Neural cell (in vitro differentiated cells): ENCODE data around the gene ACVR1B. TPM values are rescaled to one million over a fixed set of nuclear protein-coding genes. Genes with fewer than 3 reads are reported as not detected.

Experiments used
- H2AFZ ChIP-seq: fragments of 200-600, 300-800 bp; sonication (generic), shearing (Covaris generic); 2 replicates; pipeline ENCODE4 v1.6.0; 2014; ENCODE audit warnings: low read depth, mild to moderate bottlenecking, antibody characterized with exemption, low read length, moderate library complexity
- H3F3A ChIP-seq: fragments of 200-600 bp; shearing (Covaris generic); 2 replicates; pipeline ENCODE4 v1.6.1; 2016; ENCODE audit warnings: mild to moderate bottlenecking, moderate library complexity, mixed read lengths, antibody characterized with exemption, low read length; ENCODE audit not compliant: insufficient read depth, poor library complexity, severe bottlenecking
- H3K27ac ChIP-seq: fragments of 200-600, 300-800 bp; sonication (generic), shearing (Covaris generic); 2 replicates; pipeline ENCODE4 v1.5.1; 2014; ENCODE audit warnings: mild to moderate bottlenecking, low read length, moderate library complexity
- H3K27me3 ChIP-seq: fragments of 300-800, 200-600 bp; sonication (generic), shearing (Covaris generic); 2 replicates; pipeline ENCODE4 v1.6.0; 2014; ENCODE audit warnings: mild to moderate bottlenecking, low read depth, low read length, moderate library complexity; ENCODE audit not compliant: insufficient read depth
- H3K36me3 ChIP-seq: fragments of 300-800, 200-600 bp; sonication (generic), shearing (Covaris generic); 2 replicates; pipeline ENCODE4 v1.5.1; 2014; ENCODE audit warnings: mild to moderate bottlenecking, antibody characterized with exemption, low read length, moderate library complexity; ENCODE audit not compliant: insufficient read depth
- H3K4me2 ChIP-seq: fragments of 300-800, 200-600 bp; sonication (generic), shearing (Covaris generic); 2 replicates; pipeline ENCODE4 v1.6.0; 2014; ENCODE audit warnings: mild to moderate bottlenecking, low read length
- H3K4me3 ChIP-seq: fragments of 300-800, 200-600 bp; sonication (generic), shearing (Covaris generic); 2 replicates; pipeline ENCODE4 v1.5.1; 2014; ENCODE audit warnings: mild to moderate bottlenecking, low read length, moderate library complexity
- H3K79me2 ChIP-seq: fragments of 200-600 bp; shearing (Covaris generic); replicated peaks from 2 replicates; pipeline ENCODE4 v1.6.0; 2014; ENCODE audit warnings: mild to moderate bottlenecking, low read length, moderate library complexity; ENCODE audit not compliant: insufficient read depth
- H3K9ac ChIP-seq: fragments of 300-800, 200-600 bp; sonication (generic), shearing (Covaris generic); 2 replicates; pipeline ENCODE4 v1.6.1; 2016; ENCODE audit warnings: mild to moderate bottlenecking, low read length, mixed read lengths
- H3K9me2 ChIP-seq: fragments of 200-600 bp; shearing (Covaris generic); 2 replicates; pipeline ENCODE4 v1.6.1; 2016; ENCODE audit warnings: mild to moderate bottlenecking, low read length, mixed read lengths; ENCODE audit not compliant: insufficient read depth
- H3K9me3 ChIP-seq: fragments of 200-600, 300-800 bp; sonication (generic), shearing (Covaris generic); 2 replicates; pipeline ENCODE4 v1.6.1; 2016; ENCODE audit warnings: mild to moderate bottlenecking, mixed run types, low read length, moderate library complexity, mixed read lengths
- H4K20me1 ChIP-seq: fragments of 200-600 bp; shearing (Covaris generic); 2 replicates; pipeline ENCODE4 v1.6.1; 2016; ENCODE audit warnings: mild to moderate bottlenecking, mixed run types; ENCODE audit not compliant: insufficient read depth
- CTCF ChIP-seq: fragments of 450-650 bp; IDR thresholded peaks from 2 replicates; pipeline ENCODE4 v1.5.1; 2014; ENCODE audit warnings: antibody characterized with exemption, mild to moderate bottlenecking, moderate library complexity; ENCODE audit not compliant: poor library complexity, severe bottlenecking
- EP300 ChIP-seq: fragments of 450-650 bp; conservative IDR thresholded peaks from 2 replicates; pipeline ENCODE4 v1.6.1; 2014; ENCODE audit warnings: antibody characterized with exemption, mild to moderate bottlenecking, moderate library complexity; ENCODE audit not compliant: poor library complexity, severe bottlenecking
- EZH2 ChIP-seq: fragments of 200-600, 300-800 bp; shearing (Covaris generic), sonication (generic); IDR thresholded peaks from 2 replicates; pipeline ENCODE4 v1.6.1; 2014; ENCODE audit warnings: antibody characterized with exemption, low read length, borderline replicate concordance, mild to moderate bottlenecking; ENCODE audit not compliant: insufficient read depth, poor library complexity, severe bottlenecking
- MXI1 ChIP-seq: fragments of 450-650 bp; conservative IDR thresholded peaks from 2 replicates; pipeline ENCODE4 v1.6.1; 2014; ENCODE audit warnings: antibody characterized with exemption, mild to moderate bottlenecking; ENCODE audit not compliant: poor library complexity, severe bottlenecking
- POLR2AphosphoS5 ChIP-seq: IDR thresholded peaks from 2 replicates; pipeline ENCODE4 v1.6.1; 2012
- RAD21 ChIP-seq: fragments of 450-650 bp; conservative IDR thresholded peaks from 2 replicates; pipeline ENCODE4 v1.6.1; 2014; ENCODE audit warnings: antibody characterized with exemption, mild to moderate bottlenecking, moderate library complexity
- REST ChIP-seq: IDR thresholded peaks from 2 replicates; pipeline ENCODE4 v1.6.1; 2012; ENCODE audit warnings: borderline replicate concordance
- SMC3 ChIP-seq: fragments of 450-650 bp; conservative IDR thresholded peaks from 2 replicates; pipeline ENCODE4 v1.6.1; 2014; ENCODE audit warnings: antibody characterized with exemption, mild to moderate bottlenecking, moderate library complexity; ENCODE audit not compliant: poor library complexity
- TAF1 ChIP-seq: IDR thresholded peaks from 2 replicates; pipeline ENCODE4 v1.6.1; 2012; ENCODE audit warnings: low read depth
- polyA plus RNA-seq: library from polyadenylated mRNA; depleted of rRNA; stranded (reverse); fragments of >200 nt; gene quantifications from 2 replicates; pipeline ENCODE4 v1.2.3, GENCODE V29; 2014

The ACVR1B gene
- polyA plus RNA-seq, 1 donor from 2014 or later: 47.2 TPM

GRCh38 chr12:51907856-51908425 lies 43.6 kb upstream of the ACVR1B start:
- H3K9ac ChIP-seq: no peak overlapping the region
- no peaks in the 10 kb centered on the region for H4K20me1 ChIP-seq
- H3K36me3 ChIP-seq: no peaks in the 10 kb centered on the region
- H3K9me2 ChIP-seq: no peaks in the 10 kb centered on the region
- no peak overlapping the region for H3K27ac ChIP-seq
- H3K4me2 ChIP-seq: no peak overlapping the region
- no peaks in the 10 kb centered on the region for H3K9me3 ChIP-seq
- TF ChIP-seq RAD21: no peak
- no peak for TF ChIP-seq SMC3
- TF ChIP-seq MXI1: no peak
- no peak overlapping the region for H3K4me3 ChIP-seq
- H2AFZ ChIP-seq: no peak overlapping the region
- no peaks in the 10 kb centered on the region for H3F3A ChIP-seq
- no peaks in the 10 kb centered on the region for H3K79me2 ChIP-seq
- H3K27me3 ChIP-seq: peaks cover 5% of the 10 kb centered on the region

GRCh38 chr12:51908876-51909592 lies 42.5 kb upstream of the ACVR1B start:
- TF ChIP-seq CTCF (no peak), REST (no peak), MXI1 (no peak), EZH2 (no peak), RAD21 (no peak), EP300 (no peak), TAF1 (no peak), SMC3 (no peak), POLR2AphosphoS5 (no peak)
- Histone ChIP-seq H3K79me2 (no peaks in the 10 kb centered on the region), H3K27ac (no peak overlapping the region), H3K9me2 (no peaks in the 10 kb centered on the region), H3K9me3 (no peaks in the 10 kb centered on the region), H4K20me1 (no peaks in the 10 kb centered on the region), H3K4me2 (no peak overlapping the region), H3K27me3 (peaks cover 5% of the 10 kb centered on the region), H3K4me3 (no peak overlapping the region), H3K36me3 (no peaks in the 10 kb centered on the region), H3F3A (no peaks in the 10 kb centered on the region), H3K9ac (no peak overlapping the region), H2AFZ (no peak overlapping the region)
